Mucosa of gallbladder (tissue), 1 donor: ENCODE measurements around the gene BTBD10. TPM values are rescaled to one million over a fixed set of nuclear protein-coding genes. Genes with fewer than 3 reads are reported as not detected.
A peak's percentile ranks its signal among the peaks of the same experiment; 100 is the strongest.

ENCODE experiments used
- DNase-seq: peaks from one replicate; pipeline ENCODE4 v3.0.0-alpha.2; 2020; ENCODE audit warnings: low spot score
- total RNA-seq: library from RNA; stranded (reverse); gene quantifications from one replicate; pipeline ENCODE4 v1.2.1, GENCODE V29; 2021
- donor health status: DM: no; HTN: no; CAD: no.

Gene BTBD10
- total RNA-seq, 1 donor from 2014 or later, result 24.6 TPM

DNA sequence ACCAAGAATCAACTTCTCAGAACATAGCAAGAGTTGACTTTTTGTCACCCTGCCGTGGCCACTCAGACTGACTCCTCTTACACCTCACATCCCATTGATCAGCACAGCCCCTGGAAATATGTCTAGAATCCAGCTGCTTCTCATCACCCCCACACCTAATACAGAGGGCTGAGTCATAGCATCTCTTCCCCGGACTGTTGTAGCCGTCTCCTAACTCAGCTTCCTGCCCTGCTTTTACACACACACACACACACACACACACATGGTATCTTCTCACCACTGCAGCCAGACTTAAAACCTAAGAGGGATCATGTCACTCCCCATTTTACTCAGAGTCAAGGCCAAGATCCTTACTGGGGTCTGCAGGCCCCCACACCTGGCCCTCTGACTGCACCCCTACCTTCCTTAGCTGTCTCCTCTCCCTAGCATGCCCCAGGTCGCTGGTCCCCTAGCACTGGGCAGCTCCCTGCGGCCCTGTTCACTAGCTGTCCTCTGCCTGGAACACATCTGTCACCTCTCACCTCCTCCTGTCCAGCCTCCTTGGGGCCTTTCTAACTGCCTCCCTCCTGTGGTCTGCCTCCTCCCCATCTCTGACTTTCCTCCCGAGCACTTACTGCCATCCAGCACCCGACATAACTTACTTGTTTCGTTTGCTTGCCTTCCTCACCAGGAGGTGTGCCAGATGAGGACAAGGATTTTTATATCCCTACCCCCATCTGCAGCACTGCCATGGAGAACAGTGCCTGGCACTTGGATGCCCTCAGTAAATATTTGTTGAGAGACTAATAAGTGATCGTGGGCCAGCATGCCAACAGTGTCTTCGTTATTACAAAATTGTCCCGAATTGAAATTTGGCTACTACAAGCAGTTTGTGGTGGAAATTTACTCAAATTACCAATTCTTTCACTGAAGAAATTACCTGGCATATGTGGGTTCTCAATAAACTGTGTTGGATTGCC is 123.5 kb downstream of the BTBD10 start:
- DNase-seq, result peak; percentile 68

- DNase-seq, result no peak
Observed at GRCh38 chr11:13338427-13339069, 124.5 kb downstream of the BTBD10 start.

- DNase-seq, result no peak
Observed at GRCh38 chr11:13338019-13338426, 125.0 kb downstream of the BTBD10 start.

Other genes starting within 250 kb of the BTBD10 start
- gene BMAL1, start 185.4 kb downstream of the BTBD10 start, total RNA-seq, result 21.2 TPM
- gene PTH, start 32.8 kb upstream of the BTBD10 start, total RNA-seq, result not detected
- gene FAR1, start 205.4 kb upstream of the BTBD10 start, total RNA-seq, result 28.2 TPM